HepG2 (cell line): ENCODE measurements around the gene PCDHGC5. TPM values are rescaled to one million over a fixed set of nuclear protein-coding genes. Genes with fewer than 3 reads are reported as not detected.
A peak's percentile ranks its signal among the peaks of the same experiment; 100 is the strongest.

Experiments
- ADNP ChIP-seq: sonication (generic); formaldehyde crosslinking; IDR thresholded peaks from 2 replicates; pipeline ENCODE4 v1.4.0; 2020; ENCODE audit warnings: missing genetic modification reagents
- CREB3 ChIP-seq: sonication (generic); formaldehyde crosslinking; IDR thresholded peaks from 2 replicates; pipeline ENCODE4 v1.5.0; 2020; ENCODE audit warnings: missing genetic modification reagents
- CTCF ChIP-seq: sonication (generic); formaldehyde crosslinking; IDR thresholded peaks from 2 replicates; pipeline ENCODE4 v1.5.0; 2020; ENCODE audit warnings: mild to moderate bottlenecking, missing genetic modification reagents, moderate library complexity
- EED ChIP-seq: sonication (generic); formaldehyde crosslinking; IDR thresholded peaks from 2 replicates; pipeline ENCODE4 v1.5.0; 2020; ENCODE audit warnings: mild to moderate bottlenecking, missing genetic modification reagents
- HNF4G ChIP-seq, 2 experiments: sonication (generic) in 1 of 2; formaldehyde crosslinking in 1 of 2; IDR thresholded peaks; 2 replicates each; pipeline versions ENCODE4 v1.4.0 to v1.6.1; 2011 to 2020; ENCODE audit warnings: borderline replicate concordance in 2 of 2, low read depth in 2 of 2, mild to moderate bottlenecking in 2 of 2, low read length in 1 of 2, missing genetic modification reagents in 1 of 2, moderate library complexity in 1 of 2
- KLF15 ChIP-seq: sonication (generic); formaldehyde crosslinking; IDR thresholded peaks from 2 replicates; pipeline ENCODE4 v1.8.1; 2023; ENCODE audit warnings: borderline replicate concordance, mild to moderate bottlenecking, inconsistent platforms, missing genetic modification reagents, mixed read lengths
- KMT2B ChIP-seq: IDR thresholded peaks from 2 replicates; pipeline ENCODE4 v1.6.1; 2016; ENCODE audit warnings: missing genetic modification reagents, missing compliant biosample characterization
- MIER3 ChIP-seq: IDR thresholded peaks from 2 replicates; pipeline ENCODE4 v1.6.1; 2016; ENCODE audit warnings: missing compliant biosample characterization, borderline replicate concordance
- NKX3-1 ChIP-seq: sonication (generic); formaldehyde crosslinking; IDR thresholded peaks from 2 replicates; pipeline ENCODE4 v1.5.0; 2020; ENCODE audit warnings: missing genetic modification reagents
- NR0B2 ChIP-seq: sonication (generic); formaldehyde crosslinking; IDR thresholded peaks from 2 replicates; pipeline ENCODE4 v1.4.0; 2020; ENCODE audit warnings: mild to moderate bottlenecking, missing genetic modification reagents
- POLR2G ChIP-seq: fragments of 200-400 bp; formaldehyde crosslinking; IDR thresholded peaks from 2 replicates; pipeline ENCODE4 v1.6.1; 2018; ENCODE audit warnings: mild to moderate bottlenecking, low read depth, low read length, moderate library complexity
- RBAK ChIP-seq: sonication (generic); formaldehyde crosslinking; IDR thresholded peaks from 2 replicates; pipeline ENCODE4 v1.5.1; 2020; ENCODE audit warnings: mild to moderate bottlenecking, missing genetic modification reagents
- REPIN1 ChIP-seq: sonication (generic); formaldehyde crosslinking; IDR thresholded peaks from 2 replicates; pipeline ENCODE4 v1.8.0; 2022; ENCODE audit warnings: missing genetic modification reagents, low read depth, mild to moderate bottlenecking, borderline replicate concordance
- RFX5 ChIP-seq: IDR thresholded peaks from 2 replicates; pipeline ENCODE4 v1.6.1; 2011; ENCODE audit warnings: low read depth, low read length, improper control_type of control experiment
- ZBED4 ChIP-seq: sonication (generic); formaldehyde crosslinking; IDR thresholded peaks from 2 replicates; pipeline ENCODE4 v1.4.0; 2020; ENCODE audit warnings: missing genetic modification reagents, borderline replicate concordance
- ZNF18 ChIP-seq: sonication (generic); formaldehyde crosslinking; IDR thresholded peaks from 2 replicates; pipeline ENCODE4 v1.8.0; 2022; ENCODE audit warnings: mild to moderate bottlenecking, missing genetic modification reagents; ENCODE audit not compliant: insufficient replicate concordance
- ZNF232 ChIP-seq: sonication (generic); formaldehyde crosslinking; IDR thresholded peaks from 2 replicates; pipeline ENCODE4 v1.4.0; 2020; ENCODE audit warnings: missing genetic modification reagents, borderline replicate concordance
- ZNF260 ChIP-seq: sonication (generic); formaldehyde crosslinking; IDR thresholded peaks from 2 replicates; pipeline ENCODE4 v1.4.0; 2020; ENCODE audit warnings: missing genetic modification reagents, low read depth, mild to moderate bottlenecking, borderline replicate concordance
- polyA plus RNA-seq, 8 experiments: library from polyadenylated mRNA; depleted of rRNA in 3 of 8; stranded (reverse) in 7 of 8; unstranded in 1 of 8; fragments of >200 nt; fragmentation: Illumina TruSeq in 4 of 8; extraction: Trizol in 4 of 8; gene quantifications; 2 replicates each; pipeline versions ENCODE4 v1.2.1 to v1.2.3, GENCODE V29; 2011 to 2016; ENCODE audit warnings: low read depth in 4 of 8, missing spikeins in 1 of 8, mixed read lengths in 1 of 8; ENCODE audit not compliant: insufficient read depth in 1 of 8
- total RNA-seq, 5 experiments: library from RNA; depleted of rRNA; stranded (reverse); fragments of >200 nt; fragmentation: Illumina TruSeq; extraction: Trizol; gene quantifications; 2 replicates each; pipeline ENCODE4 v1.2.3, GENCODE V29; 2016; ENCODE audit warnings: low read depth in 1 of 5

PCDHGC5 gene
- total and polyA plus RNA-seq, 2 of the 13 experiments (the other 11 are each of a cell fraction or from before 2014, with no cell fraction given) = 0.03 TPM; not detected in 1

- no peak for TF ChIP-seq ADNP (CRISPR knock-in tag)
- TF ChIP-seq CREB3 = no peak
- 0 out of 2 replicates have a peak, but pooled peaks have one; percentile 42 for TF ChIP-seq REPIN1
- TF ChIP-seq ZNF260 (CRISPR knock-in tag) = no peak
- no peak for TF ChIP-seq ZNF18 (CRISPR knock-in tag)
- TF ChIP-seq KLF15 (CRISPR knock-in tag) = no peak
- TF ChIP-seq EED (CRISPR knock-in tag) = no peak
- TF ChIP-seq RBAK (CRISPR knock-in tag) = no peak
- 0 out of 2 replicates have a peak, but pooled peaks have one; percentile 26 for TF ChIP-seq KMT2B (CRISPR knock-in tag)
- no peak for TF ChIP-seq NR0B2
- no peak for TF ChIP-seq ZNF232 (CRISPR knock-in tag)
- no peak for TF ChIP-seq NKX3-1 (CRISPR knock-in tag)
- peak; percentile 99 for TF ChIP-seq CTCF (CRISPR knock-in tag)
- peak; percentile 65; the same call in 1 of the 2 replicates for TF ChIP-seq MIER3 (CRISPR knock-in tag)
- peak; percentile 75; the same call in 1 of the 2 replicates for TF ChIP-seq HNF4G (IDR thresholded peaks at IDR 0.05; ENCODE audit: borderline replicate concordance, low read depth, low read length)
- no peak for TF ChIP-seq HNF4G (CRISPR knock-in tag; IDR thresholded peaks at IDR 0.05; ENCODE audit: borderline replicate concordance, low read depth)
- TF ChIP-seq RFX5 = peak; percentile 78
- TF ChIP-seq POLR2G = no peak
- TF ChIP-seq ZBED4 (CRISPR knock-in tag) = peak; percentile 72; the same call in 1 of the 2 replicates
These were observed 36.0 kb downstream of the PCDHGC5 start (continued) for GRCh38 chr5:141524604-141525597.
